Body of pancreas (tissue), 4 donors: ENCODE results near the gene MS4A7.

Experiments
- POLR2A ChIP-seq, 3 donors: fragments of 450-650 bp; IDR thresholded peaks; one replicate each; pipeline ENCODE4 v1.6.1; 2016; ENCODE audit warnings: antibody characterized with exemption in 3 of 3, mild to moderate bottlenecking in 2 of 3
- TF ChIP-seq, protein P1 (sequence below), 7 experiments: fragments of 450-650 bp in 4 of 7; fragments of 200-600 bp in 3 of 7; sonication (generic) in 3 of 7; IDR thresholded peaks; one replicate each; pipeline ENCODE4 v1.5.1; 2016 to 2019; ENCODE audit warnings: antibody characterized with exemption in 7 of 7

DNA sequence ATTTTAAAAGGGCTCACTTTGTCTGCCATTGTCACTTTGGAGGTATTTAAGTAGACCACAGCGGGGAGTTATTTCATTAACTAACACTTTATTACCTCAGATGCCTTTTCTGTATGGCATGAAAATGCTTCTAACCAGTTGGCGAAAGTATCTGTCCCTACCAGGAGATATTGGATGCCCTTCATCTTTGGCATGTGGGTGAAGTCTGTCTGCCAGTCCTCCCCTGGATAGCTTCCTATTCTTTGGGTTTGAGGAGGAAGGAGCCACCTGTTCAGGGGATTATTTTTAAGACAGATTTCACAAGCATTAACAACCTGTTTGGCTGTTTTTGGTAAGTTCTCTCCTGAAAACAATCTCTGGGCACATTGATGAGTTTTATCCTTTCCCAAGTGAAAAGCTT is 34.2 kb upstream of the MS4A7 start:
- TF ChIP-seq, protein P1, sequence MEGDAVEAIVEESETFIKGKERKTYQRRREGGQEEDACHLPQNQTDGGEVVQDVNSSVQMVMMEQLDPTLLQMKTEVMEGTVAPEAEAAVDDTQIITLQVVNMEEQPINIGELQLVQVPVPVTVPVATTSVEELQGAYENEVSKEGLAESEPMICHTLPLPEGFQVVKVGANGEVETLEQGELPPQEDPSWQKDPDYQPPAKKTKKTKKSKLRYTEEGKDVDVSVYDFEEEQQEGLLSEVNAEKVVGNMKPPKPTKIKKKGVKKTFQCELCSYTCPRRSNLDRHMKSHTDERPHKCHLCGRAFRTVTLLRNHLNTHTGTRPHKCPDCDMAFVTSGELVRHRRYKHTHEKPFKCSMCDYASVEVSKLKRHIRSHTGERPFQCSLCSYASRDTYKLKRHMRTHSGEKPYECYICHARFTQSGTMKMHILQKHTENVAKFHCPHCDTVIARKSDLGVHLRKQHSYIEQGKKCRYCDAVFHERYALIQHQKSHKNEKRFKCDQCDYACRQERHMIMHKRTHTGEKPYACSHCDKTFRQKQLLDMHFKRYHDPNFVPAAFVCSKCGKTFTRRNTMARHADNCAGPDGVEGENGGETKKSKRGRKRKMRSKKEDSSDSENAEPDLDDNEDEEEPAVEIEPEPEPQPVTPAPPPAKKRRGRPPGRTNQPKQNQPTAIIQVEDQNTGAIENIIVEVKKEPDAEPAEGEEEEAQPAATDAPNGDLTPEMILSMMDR (IDR thresholded peaks at IDR 0.05) = no peak
- no peak for TF ChIP-seq POLR2A (IDR thresholded peaks at IDR 0.05)
